Measurements from ENCODE around the gene CALD1.

The CALD1 gene

GRCh38 chr7:134750083-134751062, 29.1 kb upstream of the CALD1 start:
- Mint-ChIP-seq H3K36me3 (ENCODE audit: low read depth) (no peaks in the 10 kb centered on the region), H3K27ac (no peak overlapping the region), H3K4me3 (no peak overlapping the region), H3K27me3 (ENCODE audit: low read depth) (no peaks in the 10 kb centered on the region), H3K9me3 (no peaks in the 10 kb centered on the region), H3K4me1 (ENCODE audit: low read depth) (peaks cover 1% of the 10 kb centered on the region)

- Mint-ChIP-seq H3K27ac (no peak overlapping the region), H3K36me3 (ENCODE audit: low read depth) (no peaks in the 10 kb centered on the region), H3K4me3 (no peak overlapping the region), H3K4me1 (ENCODE audit: low read depth) (peaks cover 1% of the 10 kb centered on the region), H3K9me3 (no peaks in the 10 kb centered on the region), H3K27me3 (ENCODE audit: low read depth) (no peaks in the 10 kb centered on the region)
Measured at GRCh38 chr7:134752006-134752760, 27.3 kb upstream of the CALD1 start.

GRCh38 chr7:134755422-134756022, 23.9 kb upstream of the CALD1 start:
- Mint-ChIP-seq H3K27ac (no peak overlapping the region), H3K27me3 (ENCODE audit: low read depth) (peaks cover 5% of the 10 kb centered on the region), H3K36me3 (ENCODE audit: low read depth) (no peaks in the 10 kb centered on the region), H3K9me3 (no peaks in the 10 kb centered on the region), H3K4me3 (no peak overlapping the region), H3K4me1 (ENCODE audit: low read depth) (no peaks in the 10 kb centered on the region)

- no peaks in the 10 kb centered on the region for H3K36me3 Mint-ChIP-seq (ENCODE audit: low read depth)
- H3K4me1 Mint-ChIP-seq (ENCODE audit: low read depth): no peaks in the 10 kb centered on the region
- H3K27me3 Mint-ChIP-seq (ENCODE audit: low read depth): peaks cover 5% of the 10 kb centered on the region
Measured at GRCh38 chr7:134757938-134758337, 21.5 kb upstream of the CALD1 start.

GRCh38 chr7:134758981-134759380, 20.5 kb upstream of the CALD1 start:
- H3K27me3 Mint-ChIP-seq (ENCODE audit: low read depth): peaks cover 5% of the 10 kb centered on the region
- H3K27ac Mint-ChIP-seq: no peak overlapping the region
- H3K4me3 Mint-ChIP-seq: no peak overlapping the region
- no peaks in the 10 kb centered on the region for H3K36me3 Mint-ChIP-seq (ENCODE audit: low read depth)
- H3K9me3 Mint-ChIP-seq: no peaks in the 10 kb centered on the region
- no peaks in the 10 kb centered on the region for H3K4me1 Mint-ChIP-seq (ENCODE audit: low read depth)

More at GRCh38 chr7:134757938-134758337, 21.5 kb upstream of the CALD1 start:
- H3K9me3 Mint-ChIP-seq: no peaks in the 10 kb centered on the region
- no peak overlapping the region for H3K27ac Mint-ChIP-seq
- no peak overlapping the region for H3K4me3 Mint-ChIP-seq

GRCh38 chr7:134761266-134761665, 18.2 kb upstream of the CALD1 start:
- Mint-ChIP-seq H3K27me3 (ENCODE audit: low read depth) (peaks cover 5% of the 10 kb centered on the region), H3K36me3 (ENCODE audit: low read depth) (no peaks in the 10 kb centered on the region), H3K9me3 (no peaks in the 10 kb centered on the region), H3K27ac (no peak overlapping the region), H3K4me3 (no peak overlapping the region), H3K4me1 (ENCODE audit: low read depth) (no peaks in the 10 kb centered on the region)

GRCh38 chr7:134763960-134764359, 15.5 kb upstream of the CALD1 start:
- no peaks in the 10 kb centered on the region for H3K4me1 Mint-ChIP-seq (ENCODE audit: low read depth)
- no peak overlapping the region for H3K27ac Mint-ChIP-seq
- H3K4me3 Mint-ChIP-seq: no peak overlapping the region
- H3K27me3 Mint-ChIP-seq (ENCODE audit: low read depth): peaks cover 5% of the 10 kb centered on the region
- H3K9me3 Mint-ChIP-seq: no peaks in the 10 kb centered on the region
- no peaks in the 10 kb centered on the region for H3K36me3 Mint-ChIP-seq (ENCODE audit: low read depth)

- Mint-ChIP-seq H3K27ac (no peak overlapping the region), H3K4me1 (ENCODE audit: low read depth) (no peaks in the 10 kb centered on the region), H3K9me3 (no peaks in the 10 kb centered on the region), H3K4me3 (no peak overlapping the region), H3K27me3 (ENCODE audit: low read depth) (peaks cover 5% of the 10 kb centered on the region), H3K36me3 (ENCODE audit: low read depth) (no peaks in the 10 kb centered on the region)
Measured at GRCh38 chr7:134764365-134764764, 15.1 kb upstream of the CALD1 start.

GRCh38 chr7:134766779-134767519, 12.5 kb upstream of the CALD1 start:
- no peaks in the 10 kb centered on the region for H3K27me3 Mint-ChIP-seq (ENCODE audit: low read depth)
- H3K9me3 Mint-ChIP-seq: no peaks in the 10 kb centered on the region
- no peaks in the 10 kb centered on the region for H3K4me1 Mint-ChIP-seq (ENCODE audit: low read depth)
- no peaks in the 10 kb centered on the region for H3K36me3 Mint-ChIP-seq (ENCODE audit: low read depth)
- no peak overlapping the region for H3K27ac Mint-ChIP-seq
- no peak overlapping the region for H3K4me3 Mint-ChIP-seq

GRCh38 chr7:134767520-134768168, 11.8 kb upstream of the CALD1 start:
- Mint-ChIP-seq H3K36me3 (ENCODE audit: low read depth) (no peaks in the 10 kb centered on the region), H3K27ac (no peak overlapping the region), H3K4me3 (no peak overlapping the region), H3K9me3 (no peaks in the 10 kb centered on the region), H3K4me1 (ENCODE audit: low read depth) (no peaks in the 10 kb centered on the region), H3K27me3 (ENCODE audit: low read depth) (no peaks in the 10 kb centered on the region)

GRCh38 chr7:134768243-134768642, 11.2 kb upstream of the CALD1 start:
- Mint-ChIP-seq H3K36me3 (ENCODE audit: low read depth) (no peaks in the 10 kb centered on the region), H3K4me1 (ENCODE audit: low read depth) (no peaks in the 10 kb centered on the region), H3K27me3 (ENCODE audit: low read depth) (no peaks in the 10 kb centered on the region)

GRCh38 chr7:134770676-134771075, 8.8 kb upstream of the CALD1 start:
- Mint-ChIP-seq H3K9me3 (no peaks in the 10 kb centered on the region), H3K27me3 (ENCODE audit: low read depth) (no peaks in the 10 kb centered on the region), H3K36me3 (ENCODE audit: low read depth) (no peaks in the 10 kb centered on the region), H3K27ac (no peak overlapping the region), H3K4me1 (ENCODE audit: low read depth) (no peaks in the 10 kb centered on the region), H3K4me3 (no peak overlapping the region)

More at GRCh38 chr7:134768243-134768642, 11.2 kb upstream of the CALD1 start:
- Mint-ChIP-seq H3K27ac (no peak overlapping the region), H3K4me3 (no peak overlapping the region), H3K9me3 (no peaks in the 10 kb centered on the region)

GRCh38 chr7:134771111-134771510, 8.3 kb upstream of the CALD1 start:
- H3K4me3 Mint-ChIP-seq: no peak overlapping the region
- H3K4me1 Mint-ChIP-seq (ENCODE audit: low read depth): no peaks in the 10 kb centered on the region
- H3K9me3 Mint-ChIP-seq: no peaks in the 10 kb centered on the region
- no peaks in the 10 kb centered on the region for H3K36me3 Mint-ChIP-seq (ENCODE audit: low read depth)
- no peaks in the 10 kb centered on the region for H3K27me3 Mint-ChIP-seq (ENCODE audit: low read depth)
- no peak overlapping the region for H3K27ac Mint-ChIP-seq

- Mint-ChIP-seq H3K27me3 (ENCODE audit: low read depth) (no peaks in the 10 kb centered on the region), H3K36me3 (ENCODE audit: low read depth) (no peaks in the 10 kb centered on the region), H3K27ac (no peak overlapping the region), H3K9me3 (no peaks in the 10 kb centered on the region), H3K4me3 (no peak overlapping the region), H3K4me1 (ENCODE audit: low read depth) (no peaks in the 10 kb centered on the region)
Measured at GRCh38 chr7:134771889-134772288, 7.5 kb upstream of the CALD1 start.
